ENCODE measurements around the gene ZNF430.
"Not testable (repeated sequence)": the region's sequence is repeated elsewhere in the genome, so short reads cannot be mapped to it uniquely, and the experiment has no call there.

ZNF430 gene

GRCh38 chr19:21020298-21021227, at the start of gene ZNF430:
ZNF430 (plus strand) TSS chr19:21020657; CDS start chr19:21020801, 144 bp downstream.
- DNase-seq: peak; percentile 35 to 98 (median 91)

- DNase-seq: not testable (repeated sequence)
These were observed 27.7 kb upstream of the ZNF430 start for GRCh38 chr19:20992788-20993187.

- peak; percentile 42 to 96 (median 88) for DNase-seq
These were observed 20.6 kb upstream of the ZNF430 start for GRCh38 chr19:20999731-21000352.

DNA sequence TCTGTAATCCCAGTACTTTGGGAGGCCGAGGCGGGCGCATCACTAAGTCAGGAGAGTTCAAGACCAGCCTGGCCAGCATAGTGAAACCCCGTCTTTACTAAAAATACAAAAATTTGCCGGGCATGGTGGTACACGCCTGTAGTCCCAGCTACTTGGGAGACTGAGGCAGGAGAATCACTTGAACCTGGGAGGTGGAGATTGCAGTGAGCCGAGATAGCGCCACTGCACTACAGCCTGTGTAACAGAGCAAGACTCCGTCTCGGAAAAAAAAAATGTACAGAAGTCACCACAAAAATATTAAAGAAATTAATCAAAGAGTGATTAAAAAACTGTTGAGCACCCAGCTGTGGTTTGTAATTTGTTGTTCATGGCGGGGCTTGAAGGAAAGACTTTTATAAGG, 781 bp downstream of the ZNF430 start:
- DNase-seq: peak in 4 of 56 donors; percentile 27 to 42 (median 34)

GRCh38 chr19:21022996-21023395, 2.5 kb downstream of the ZNF430 start:
- peak in 13 of 56 donors; percentile 2 to 54 (median 14) for DNase-seq

GRCh38 chr19:21023901-21024300, 3.4 kb downstream of the ZNF430 start:
- no peak for DNase-seq

DNA sequence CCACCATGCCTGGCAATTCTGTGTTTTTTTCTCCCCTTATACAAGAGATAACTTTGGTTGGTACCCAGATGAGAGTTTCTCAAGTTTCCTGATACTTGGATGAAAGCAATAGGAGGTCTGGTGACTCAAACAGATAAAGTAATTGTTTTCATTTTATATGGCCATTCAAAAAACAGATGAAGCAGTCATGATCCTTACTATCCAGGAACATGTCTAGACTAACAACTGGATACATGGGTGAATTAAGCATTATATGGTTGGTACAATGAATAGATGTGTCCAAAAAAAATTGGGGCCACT, 8.5 kb downstream of the ZNF430 start:
- no peak for DNase-seq

DNA sequence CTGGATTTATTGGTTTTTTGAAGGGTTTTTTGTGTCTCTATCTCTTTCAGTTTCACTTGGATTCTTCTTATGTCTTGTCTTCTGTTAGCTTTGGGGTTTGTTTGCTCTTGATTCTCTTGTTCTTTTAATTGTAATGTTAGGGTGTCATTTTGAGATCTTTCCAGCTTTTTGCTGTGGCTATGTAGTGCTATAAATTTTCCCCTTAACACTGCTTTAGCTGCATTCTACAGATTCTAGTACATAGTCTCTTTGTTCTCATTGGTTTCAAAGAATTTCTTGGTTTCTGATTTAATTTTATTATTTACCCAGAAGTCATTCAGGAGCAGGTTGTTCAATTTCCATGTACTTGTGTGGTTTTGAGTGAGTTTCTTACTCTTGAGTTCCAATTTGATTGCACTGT, 24.6 kb downstream of the ZNF430 start:
- no peak for DNase-seq

DNA sequence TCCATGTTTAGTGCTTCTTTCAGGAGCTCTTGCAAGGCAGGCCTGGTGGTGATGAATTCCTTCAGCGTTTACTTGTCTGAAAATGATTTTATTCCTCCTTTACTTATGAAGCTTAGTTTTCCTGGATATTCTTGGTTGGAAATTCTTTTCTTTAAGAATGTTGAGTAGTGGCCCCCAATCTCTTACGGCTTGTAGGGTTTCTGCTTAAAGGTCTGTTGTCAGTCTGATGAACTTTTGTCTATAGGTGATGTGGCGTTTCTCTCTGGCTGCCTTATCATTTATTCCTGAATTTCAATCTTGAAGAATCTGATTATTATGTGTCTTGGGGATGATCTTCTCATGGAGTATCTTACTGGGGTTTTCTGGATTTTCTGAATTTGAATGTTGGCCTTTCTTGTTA, 26.0 kb downstream of the ZNF430 start:
- DNase-seq: no peak

DNA sequence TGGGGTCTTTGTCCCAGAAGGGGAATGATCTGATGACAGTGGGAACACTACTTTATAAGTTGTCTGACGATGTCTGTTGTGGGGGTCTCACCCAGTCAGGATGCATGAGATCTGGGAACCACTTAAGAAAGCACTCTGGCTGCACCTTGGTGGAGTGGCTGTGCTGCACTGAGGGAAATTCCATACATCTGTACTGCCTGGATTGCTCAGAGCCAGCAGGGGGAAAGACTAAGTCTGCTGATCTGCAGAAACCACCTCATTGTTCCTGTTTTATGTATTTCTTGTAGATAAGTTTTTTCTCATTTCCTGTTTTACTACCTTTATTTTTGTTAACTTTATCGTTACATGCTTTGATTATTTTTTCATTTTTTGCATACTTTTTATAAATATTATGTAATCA, 27.3 kb downstream of the ZNF430 start:
- no peak for DNase-seq

DNA sequence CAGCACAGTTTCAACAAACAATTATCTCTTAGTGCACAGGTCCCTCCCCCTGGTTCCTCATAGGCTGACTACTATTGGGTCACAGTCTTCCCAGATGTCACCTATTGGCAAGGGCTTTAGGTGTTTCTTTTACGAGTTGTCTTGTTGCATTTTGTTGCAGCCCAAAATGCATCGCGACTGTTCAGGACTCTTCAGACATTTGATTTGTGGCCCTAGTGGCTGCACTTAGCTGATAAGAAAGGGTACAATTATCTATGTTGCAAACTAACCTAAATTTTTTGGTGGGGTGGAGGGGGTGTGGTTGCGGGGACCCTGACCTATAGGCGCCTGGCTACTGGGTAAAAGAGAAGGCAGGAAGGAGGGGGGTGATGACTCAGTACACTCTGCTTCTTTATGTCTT, 32.4 kb downstream of the ZNF430 start:
- DNase-seq: no peak

GRCh38 chr19:21065336-21065735, 44.9 kb downstream of the ZNF430 start:
- no peak for DNase-seq

- peak; percentile 1 to 96 (median 78) for DNase-seq
These were observed 61.8 kb downstream of the ZNF430 start, which contains the start of gene ZNF714 for GRCh38 chr19:21082011-21082975. ZNF714 (plus strand) TSS chr19:21082203; CDS start chr19:21098269, 16,066 bp downstream.

GRCh38 chr19:21084343-21084742, 63.9 kb downstream of the ZNF430 start:
- peak in 20 of 56 donors; percentile 1 to 72 (median 10) for DNase-seq

DNA sequence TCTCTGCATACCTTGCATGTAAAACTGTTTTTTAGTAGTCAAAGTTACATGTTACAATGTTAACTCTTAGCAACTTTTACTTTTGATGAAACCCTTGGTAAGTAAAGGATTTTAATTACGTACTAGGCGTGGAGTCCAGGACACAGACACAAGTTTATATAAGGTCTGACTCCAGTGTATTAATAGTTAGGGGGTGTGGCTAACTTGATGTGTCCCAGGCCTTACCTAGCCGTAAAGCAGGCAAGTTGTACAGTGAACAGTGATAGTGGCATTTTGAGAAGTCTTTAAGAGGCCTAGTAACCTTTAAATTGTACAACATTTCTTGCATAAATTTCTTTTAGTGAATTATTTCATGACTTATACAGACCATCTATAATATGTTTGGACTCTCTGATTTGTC, 67.4 kb downstream of the ZNF430 start:
- DNase-seq: no peak

GRCh38 chr19:21092109-21092508, 71.7 kb downstream of the ZNF430 start:
- DNase-seq: no peak

- DNase-seq: no peak
These were observed 74.0 kb downstream of the ZNF430 start for GRCh38 chr19:21094347-21095025.

- no peak for DNase-seq
These were observed 77.8 kb downstream of the ZNF430 start for GRCh38 chr19:21098291-21098690.

DNA sequence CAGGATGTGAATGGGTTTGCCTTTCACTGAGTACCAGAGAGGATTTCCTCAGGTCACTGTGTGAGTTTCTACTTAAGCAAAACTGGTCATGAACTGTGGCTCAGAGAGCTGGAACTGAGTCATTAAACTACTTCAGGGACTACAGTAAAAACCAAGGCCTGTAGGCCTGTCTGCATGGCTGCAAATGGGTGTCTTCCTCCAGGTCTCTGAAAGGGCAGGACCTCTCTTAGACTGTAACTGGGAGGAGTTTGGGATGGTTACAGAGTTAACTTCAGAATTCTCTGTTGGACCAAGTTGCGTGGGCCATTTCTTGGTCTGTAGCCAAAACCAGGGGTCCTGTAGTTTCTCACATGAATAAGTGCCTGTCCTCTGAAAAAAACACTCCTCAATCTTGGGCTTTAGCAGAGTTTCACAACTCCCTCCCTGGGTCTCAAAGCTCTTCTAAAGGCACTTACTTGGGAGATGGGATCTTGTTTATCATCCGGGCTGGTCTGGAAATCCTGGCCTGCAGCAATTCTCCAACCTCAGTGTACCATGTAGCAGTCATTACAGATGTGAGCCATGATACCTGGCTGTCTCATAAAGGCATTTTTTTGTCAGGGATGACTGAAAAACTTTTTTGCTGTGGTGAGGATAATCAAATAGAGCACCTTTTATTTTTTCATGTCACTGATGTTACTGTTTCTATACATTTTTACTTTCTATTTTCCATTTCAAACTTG, 81.2 kb downstream of the ZNF430 start:
- DNase-seq: no peak

DNA sequence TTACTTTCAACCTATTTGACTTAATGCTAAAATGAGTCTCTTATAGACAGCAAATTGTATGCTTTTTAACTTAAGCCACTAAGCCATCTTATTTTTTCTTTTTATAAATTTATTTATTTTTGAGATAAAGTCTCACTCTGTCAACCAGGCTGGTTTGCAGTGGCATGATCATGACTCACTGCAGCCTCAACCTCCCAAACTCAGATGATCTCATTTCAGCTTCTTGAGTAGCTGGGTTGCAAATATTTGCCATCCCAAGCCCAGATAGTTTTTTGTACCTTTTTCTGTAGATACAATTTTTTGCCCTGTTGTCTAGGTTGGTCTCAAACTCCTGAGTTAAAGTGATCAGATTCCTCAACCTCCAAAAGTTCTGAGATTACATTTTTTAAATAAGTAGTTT, 88.7 kb downstream of the ZNF430 start:
- DNase-seq: no peak
